CD14-positive monocyte (primary cell): ENCODE measurements around the gene BICD1. TPM values are rescaled to one million over a fixed set of nuclear protein-coding genes. Genes with fewer than 3 reads are reported as not detected.

Experiments
- DNase-seq, 3 donors: peaks; one replicate each; pipeline ENCODE4 v3.0.0-alpha.2; 2011 to 2022
- H2AFZ ChIP-seq: 2 replicates; pipeline ENCODE4 v1.6.0; 2012; ENCODE audit warnings: mild to moderate bottlenecking, low read depth, low read length, inconsistent platforms; ENCODE audit not compliant: insufficient read depth, poor library complexity, severe bottlenecking
- H3K27ac ChIP-seq, 2 donors: 1 replicate in 1 of 2; 2 replicates in 1 of 2; pipeline ENCODE4 v1.5.1; 2012 to 2013; ENCODE audit warnings: low read length in 2 of 2, control low read depth in 1 of 2, inconsistent platforms in 1 of 2, low read depth in 1 of 2, mild to moderate bottlenecking in 1 of 2
- H3K27me3 ChIP-seq, 2 donors: one replicate each; pipeline versions ENCODE4 v1.6.0 to v1.6.1; 2011 to 2013; ENCODE audit warnings: low read length in 2 of 2; ENCODE audit not compliant: control insufficient read depth in 2 of 2, insufficient read depth in 2 of 2
- H3K36me3 ChIP-seq, 2 donors: replicated peaks in 1 of 2; 1 replicate in 1 of 2; 2 replicates in 1 of 2; pipeline versions ENCODE4 v1.5.1 to v1.6.1; 2012 to 2013; ENCODE audit warnings: low read length in 2 of 2, control low read depth in 1 of 2, inconsistent platforms in 1 of 2, mild to moderate bottlenecking in 1 of 2; ENCODE audit not compliant: insufficient read depth in 2 of 2, control insufficient read depth in 1 of 2
- H3K4me1 ChIP-seq, 2 donors: 1 replicate in 1 of 2; 2 replicates in 1 of 2; pipeline versions ENCODE4 v1.5.1 to v1.6.1; 2012 to 2013; ENCODE audit warnings: low read length in 2 of 2, control low read depth in 1 of 2, inconsistent platforms in 1 of 2, mild to moderate bottlenecking in 1 of 2, moderate library complexity in 1 of 2; ENCODE audit not compliant: insufficient read depth in 2 of 2, control insufficient read depth in 1 of 2
- H3K4me2 ChIP-seq: replicated peaks from 2 replicates; pipeline ENCODE3; 2012; ENCODE audit warnings: low read length, moderate library complexity, mild to moderate bottlenecking; ENCODE audit not compliant: poor library complexity, severe bottlenecking; ENCODE audit errors: extremely low read depth
- H3K4me3 ChIP-seq, 3 experiments: fragments of 200-600 bp in 1 of 3; sonication (generic) in 1 of 3; replicated peaks in 1 of 3; 1 replicate in 2 of 3; 2 replicates in 1 of 3; pipeline ENCODE4 v1.5.1; 2011 to 2013; ENCODE audit warnings: low read length in 3 of 3, mild to moderate bottlenecking in 3 of 3, control low read depth in 2 of 3, low read depth in 2 of 3, inconsistent platforms in 1 of 3, moderate library complexity in 1 of 3
- H3K79me2 ChIP-seq: 2 replicates; pipeline ENCODE4 v1.6.0; 2012; ENCODE audit warnings: mild to moderate bottlenecking, control low read depth, inconsistent platforms, low read length, moderate library complexity; ENCODE audit not compliant: insufficient read depth
- H3K9ac ChIP-seq: 2 replicates; pipeline ENCODE4 v1.6.0; 2017; ENCODE audit warnings: low read length, mild to moderate bottlenecking; ENCODE audit not compliant: insufficient read depth, poor library complexity, severe bottlenecking
- H3K9me3 ChIP-seq, 2 donors: replicated peaks in 1 of 2; 1 replicate in 1 of 2; 2 replicates in 1 of 2; pipeline versions ENCODE4 v1.5.1 to v1.6.1; 2012 to 2013; ENCODE audit warnings: low read length in 2 of 2, control low read depth in 1 of 2; ENCODE audit not compliant: control insufficient read depth in 1 of 2, insufficient read depth in 1 of 2
- H4K20me1 ChIP-seq: 2 replicates; pipeline ENCODE4 v1.6.0; 2012; ENCODE audit warnings: mild to moderate bottlenecking, low read length, control low read depth, moderate library complexity; ENCODE audit not compliant: insufficient read depth
- H3K27ac Mint-ChIP-seq, 7 donors: one replicate each; pipeline ENCODE4 v1.8.0; 2020; ENCODE audit warnings: mild to moderate bottlenecking in 7 of 7, mixed read lengths in 7 of 7, moderate library complexity in 6 of 7, inconsistent platforms in 2 of 7
- H3K27me3 Mint-ChIP-seq, 3 donors: one replicate each; pipeline ENCODE4 v1.8.0; 2021 to 2022; ENCODE audit warnings: low read depth in 3 of 3, mild to moderate bottlenecking in 3 of 3, mixed read lengths in 3 of 3, moderate library complexity in 3 of 3, inconsistent platforms in 1 of 3
- H3K36me3 Mint-ChIP-seq, 2 donors: one replicate each; pipeline ENCODE4 v1.8.0; 2020; ENCODE audit warnings: mixed read lengths in 2 of 2, inconsistent platforms in 1 of 2, mild to moderate bottlenecking in 1 of 2
- H3K4me1 Mint-ChIP-seq: one replicate; pipeline ENCODE4 v1.8.0; 2020; ENCODE audit warnings: mild to moderate bottlenecking, mixed read lengths
- H3K4me3 Mint-ChIP-seq, 2 donors: one replicate each; pipeline ENCODE4 v1.8.0; 2020; ENCODE audit warnings: mild to moderate bottlenecking in 2 of 2, mixed read lengths in 2 of 2, moderate library complexity in 1 of 2
- H3K9me3 Mint-ChIP-seq, 7 donors: one replicate each; pipeline ENCODE4 v1.8.0; 2020 to 2022; ENCODE audit warnings: mixed read lengths in 7 of 7, mild to moderate bottlenecking in 6 of 7, moderate library complexity in 6 of 7, inconsistent platforms in 2 of 7
- CTCF ChIP-seq: fragments of 200-600 bp; IDR thresholded peaks from one replicate; pipeline ENCODE4 v1.8.0; 2022; ENCODE audit warnings: antibody characterized with exemption, mild to moderate bottlenecking
- WGBS: methylation state at CpG from one replicate; pipeline ENCODE4 v1.1.5; 2013; ENCODE audit warnings: missing lambda C conversion rate; ENCODE audit not compliant: insufficient coverage; 5-methylcytosine and 5-hydroxymethylcytosine counted together
- intact Hi-C, 2 donors: fragments of 100-400 bp; cut with micrococcal nuclease; formaldehyde crosslinking; loops; one replicate each; pipeline versions ENCODE4 v1.15.0 to v1.15.1; 2023
- polyA plus RNA-seq, 3 donors: library from polyadenylated mRNA; depleted of rRNA in 1 of 3; unstranded in 2 of 3; stranded (reverse) in 1 of 3; fragments of 300-500 nt in 2 of 3; fragments of >200 nt in 1 of 3; fragmentation: Illumina TruSeq in 2 of 3; gene quantifications; 1 replicate in 2 of 3; 2 replicates in 1 of 3; pipeline ENCODE4 v1.2.3, GENCODE V29; 2012 to 2021

BICD1 gene
- polyA plus RNA-seq, 3 donors = 0.55 to 2.1 (median 1.6) TPM

- TF ChIP-seq CTCF = no peak
Measured at GRCh38 chr12:32284561-32284960, 177.9 kb downstream of the BICD1 start.

GRCh38 chr12:32285021-32285420 is 178.4 kb downstream of the BICD1 start:
- intact Hi-C loops = no loop called here
- H3K4me2 ChIP-seq = no peak overlapping the region
- no peak overlapping the region for H3K4me3 Mint-ChIP-seq
- no peaks in the 10 kb centered on the region for H3K27me3 ChIP-seq
- no CpG with 5 or more reads among the region's 2 CpGs for WGBS
- H3K4me1 Mint-ChIP-seq = no peaks in the 10 kb centered on the region
- no peaks in the 10 kb centered on the region for H3K9me3 ChIP-seq
- no peaks in the 10 kb centered on the region for H3K79me2 ChIP-seq
- no peak overlapping the region for H3K27ac ChIP-seq
- no peak overlapping the region for H2AFZ ChIP-seq
- H3K4me3 ChIP-seq = no peak overlapping the region
- TF ChIP-seq CTCF = no peak
- no peak for DNase-seq
- H4K20me1 ChIP-seq = no peaks in the 10 kb centered on the region
- H3K27me3 Mint-ChIP-seq = peaks cover 0 to 3% (median 0%) of the 10 kb centered on the region in 3 donors
- peaks cover 0 to 7% (median 3%) of the 10 kb centered on the region in 7 donors for H3K9me3 Mint-ChIP-seq
- no peaks in the 10 kb centered on the region for H3K4me1 ChIP-seq
- H3K36me3 Mint-ChIP-seq = no peaks in the 10 kb centered on the region
- H3K36me3 ChIP-seq = no peaks in the 10 kb centered on the region
- H3K9ac ChIP-seq = no peak overlapping the region
- H3K27ac Mint-ChIP-seq = no peak overlapping the region

More at GRCh38 chr12:32284561-32284960, 177.9 kb downstream of the BICD1 start:
- no peak overlapping the region for H3K27ac Mint-ChIP-seq
- H3K27me3 ChIP-seq = no peaks in the 10 kb centered on the region
- no peaks in the 10 kb centered on the region for H3K79me2 ChIP-seq
- whole genome bisulfite sequencing = 81% methylated on average over 6 of the region's 9 CpGs
- H3K9ac ChIP-seq = no peak overlapping the region
- no peaks in the 10 kb centered on the region for H3K36me3 ChIP-seq
- no peak overlapping the region for H3K4me2 ChIP-seq
- no peaks in the 10 kb centered on the region for H3K4me1 ChIP-seq
- intact Hi-C loops = no loop called here
- H4K20me1 ChIP-seq = no peaks in the 10 kb centered on the region
- no peaks in the 10 kb centered on the region for H3K36me3 Mint-ChIP-seq
- no peak for DNase-seq
- peaks cover 0 to 3% (median 0%) of the 10 kb centered on the region in 3 donors for H3K27me3 Mint-ChIP-seq
- H3K4me1 Mint-ChIP-seq = no peaks in the 10 kb centered on the region
- H3K4me3 ChIP-seq = no peak overlapping the region
- H3K27ac ChIP-seq = no peak overlapping the region
- no peak overlapping the region for H3K4me3 Mint-ChIP-seq
- H3K9me3 ChIP-seq = no peaks in the 10 kb centered on the region
- H3K9me3 Mint-ChIP-seq = peaks cover 0 to 6% (median 3%) of the 10 kb centered on the region in 7 donors
- no peak overlapping the region for H2AFZ ChIP-seq
